ENCODE data around the gene COL24A1. TPM values are rescaled to one million over a fixed set of nuclear protein-coding genes. Genes with fewer than 3 reads are reported as not detected.
"Not testable (repeated sequence)": the region's sequence is repeated elsewhere in the genome, so short reads cannot be mapped to it uniquely, and the experiment has no call there.

COL24A1 gene
- total and polyA plus RNA-seq, 4 experiments from 2014 or later, result 0.09 to 0.14 TPM; not detected in 2

- POLR2A ChIA-PET (ENCODE audit: partially characterized antibody); H3K4me3 ChIP-seq (ENCODE audit: low read length in 2 of 2); H3K9me3 Mint-ChIP-seq; H3K4me1 Mint-ChIP-seq; intact Hi-C loops (cut with micrococcal nuclease); H3K27ac ChIP-seq (ENCODE audit: low read depth, low read length); DNase-seq; H3K4me1 ChIP-seq (ENCODE audit: insufficient read depth, low read length); H3K9me3 ChIP-seq (ENCODE audit: control insufficient read depth in 1 of 2, low read length in 2 of 2); H3K27ac Mint-ChIP-seq; CTCF ChIA-PET (ENCODE audit: partially characterized antibody); H3K36me3 ChIP-seq (ENCODE audit: insufficient read depth, low read length); H3K27me3 Mint-ChIP-seq; H3K4me3 Mint-ChIP-seq; H3K36me3 Mint-ChIP-seq; H3K27me3 ChIP-seq (ENCODE audit: insufficient read depth, low read length): not testable (repeated sequence)
Observed at GRCh38 chr1:86072474-86072873, 84.1 kb downstream of the COL24A1 start.

- H3K9me3 Mint-ChIP-seq; H3K27ac Mint-ChIP-seq; H3K36me3 Mint-ChIP-seq; H3K4me1 ChIP-seq (ENCODE audit: insufficient read depth, low read length); H3K27me3 ChIP-seq (ENCODE audit: insufficient read depth, low read length); POLR2A ChIA-PET (ENCODE audit: partially characterized antibody); CTCF ChIA-PET (ENCODE audit: partially characterized antibody); H3K27me3 Mint-ChIP-seq; H3K4me3 Mint-ChIP-seq; intact Hi-C loops (cut with micrococcal nuclease); H3K36me3 ChIP-seq (ENCODE audit: insufficient read depth, low read length); H3K4me1 Mint-ChIP-seq; DNase-seq; H3K4me3 ChIP-seq (ENCODE audit: low read length in 2 of 2); H3K27ac ChIP-seq (ENCODE audit: low read depth, low read length); H3K9me3 ChIP-seq (ENCODE audit: control insufficient read depth in 1 of 2, low read length in 2 of 2): not testable (repeated sequence)
Observed at GRCh38 chr1:86071870-86072269, 84.7 kb downstream of the COL24A1 start.

DNA sequence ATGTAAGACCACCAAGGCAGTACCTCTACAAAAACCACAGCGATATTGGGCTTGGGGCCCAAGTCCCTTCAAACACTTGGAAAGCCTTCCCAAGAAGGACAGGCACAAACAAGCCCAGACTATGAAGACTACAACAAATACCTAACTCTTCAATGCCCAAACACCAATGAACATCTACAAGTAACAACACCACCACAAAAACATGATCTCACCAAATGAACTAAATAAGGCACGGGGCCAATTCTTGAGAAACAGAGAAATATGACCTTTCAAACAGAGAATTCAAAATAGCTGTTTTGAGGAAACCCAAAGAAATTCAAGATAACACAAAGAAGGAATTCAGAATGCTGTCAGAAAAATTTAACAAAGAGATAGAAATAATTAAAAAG, 86.8 kb downstream of the COL24A1 start:
- Mint-ChIP-seq H3K4me1 (no peaks in the 10 kb centered on the region), H3K4me3 (no peak overlapping the region), H3K9me3 (peaks cover 0 to 5% (median 0%) of the 10 kb centered on the region in 8 donors), H3K36me3 (no peaks in the 10 kb centered on the region), H3K27ac (peak overlapping the region in 1 of 7 donors; percentile 4), H3K27me3 (no peaks in the 10 kb centered on the region)
- intact Hi-C loops (cut with micrococcal nuclease), result no loop called here
- POLR2A ChIA-PET (ENCODE audit: partially characterized antibody), result no interaction called here
- Histone ChIP-seq H3K27me3 (ENCODE audit: insufficient read depth, low read length) (no peaks in the 10 kb centered on the region), H3K4me3 (ENCODE audit: low read length in 2 of 2) (no peak overlapping the region), H3K36me3 (ENCODE audit: insufficient read depth, low read length) (no peaks in the 10 kb centered on the region), H3K4me1 (ENCODE audit: insufficient read depth, low read length) (no peaks in the 10 kb centered on the region), H3K27ac (ENCODE audit: low read depth, low read length) (no peak overlapping the region), H3K9me3 (ENCODE audit: control insufficient read depth in 1 of 2, low read length in 2 of 2) (no peaks in the 10 kb centered on the region)
- DNase-seq, result no peak
- CTCF ChIA-PET (ENCODE audit: partially characterized antibody), result no interaction called here

GRCh38 chr1:86068841-86069756, 87.5 kb downstream of the COL24A1 start:
- Histone ChIP-seq H3K4me3 (ENCODE audit: low read length in 2 of 2) (no peak overlapping the region), H3K36me3 (ENCODE audit: insufficient read depth, low read length) (no peaks in the 10 kb centered on the region), H3K9me3 (ENCODE audit: control insufficient read depth in 1 of 2, low read length in 2 of 2) (no peaks in the 10 kb centered on the region), H3K4me1 (ENCODE audit: insufficient read depth, low read length) (no peaks in the 10 kb centered on the region), H3K27ac (ENCODE audit: low read depth, low read length) (no peak overlapping the region), H3K27me3 (ENCODE audit: insufficient read depth, low read length) (no peaks in the 10 kb centered on the region)
- intact Hi-C loops (cut with micrococcal nuclease), result no loop called here
- Mint-ChIP-seq H3K9me3 (peaks cover 0 to 5% (median 0%) of the 10 kb centered on the region in 8 donors), H3K4me3 (no peak overlapping the region), H3K4me1 (no peaks in the 10 kb centered on the region), H3K27me3 (no peaks in the 10 kb centered on the region), H3K36me3 (no peaks in the 10 kb centered on the region), H3K27ac (no peak overlapping the region)
- POLR2A ChIA-PET (ENCODE audit: partially characterized antibody), result no interaction called here
- CTCF ChIA-PET (ENCODE audit: partially characterized antibody), result no interaction called here
- DNase-seq, result no peak

GRCh38 chr1:86068271-86068721, 88.3 kb downstream of the COL24A1 start:
- Mint-ChIP-seq H3K27me3 (no peaks in the 10 kb centered on the region), H3K27ac (no peak overlapping the region), H3K9me3 (peaks cover 0 to 5% (median 0%) of the 10 kb centered on the region in 8 donors), H3K36me3 (no peaks in the 10 kb centered on the region), H3K4me3 (no peak overlapping the region), H3K4me1 (no peaks in the 10 kb centered on the region)
- Histone ChIP-seq H3K27me3 (ENCODE audit: insufficient read depth, low read length) (no peaks in the 10 kb centered on the region), H3K36me3 (ENCODE audit: insufficient read depth, low read length) (no peaks in the 10 kb centered on the region), H3K9me3 (ENCODE audit: control insufficient read depth in 1 of 2, low read length in 2 of 2) (no peaks in the 10 kb centered on the region), H3K27ac (ENCODE audit: low read depth, low read length) (no peak overlapping the region), H3K4me3 (ENCODE audit: low read length in 2 of 2) (no peak overlapping the region), H3K4me1 (ENCODE audit: insufficient read depth, low read length) (no peaks in the 10 kb centered on the region)
- ChIA-PET POLR2A (ENCODE audit: partially characterized antibody) (no interaction called here), CTCF (ENCODE audit: partially characterized antibody) (no interaction called here)
- intact Hi-C loops (cut with micrococcal nuclease), result no loop called here
- no peak for DNase-seq

DNA sequence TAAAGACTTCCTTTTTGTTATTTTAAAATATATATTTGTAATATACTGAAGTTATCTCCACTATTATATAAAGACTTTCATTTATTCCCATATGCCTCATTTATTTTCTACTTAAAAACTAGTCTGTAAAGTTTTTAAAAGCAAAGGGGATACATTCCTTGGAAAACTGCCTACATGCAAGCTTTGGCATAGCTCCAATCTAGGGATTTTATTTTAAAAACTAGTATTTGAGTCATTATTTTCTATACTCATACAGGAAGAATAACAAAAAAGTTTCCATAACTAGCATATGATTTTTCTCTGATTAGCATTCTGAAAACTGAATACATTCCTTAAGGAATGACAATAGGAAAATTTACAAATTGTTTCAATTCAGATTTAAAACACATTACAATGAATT, 88.9 kb downstream of the COL24A1 start:
- Histone ChIP-seq H3K27me3 (ENCODE audit: insufficient read depth, low read length) (no peaks in the 10 kb centered on the region), H3K36me3 (ENCODE audit: insufficient read depth, low read length) (no peaks in the 10 kb centered on the region), H3K27ac (ENCODE audit: low read depth, low read length) (no peak overlapping the region), H3K4me3 (ENCODE audit: low read length in 2 of 2) (no peak overlapping the region), H3K9me3 (ENCODE audit: control insufficient read depth in 1 of 2, low read length in 2 of 2) (no peaks in the 10 kb centered on the region), H3K4me1 (ENCODE audit: insufficient read depth, low read length) (no peaks in the 10 kb centered on the region)
- ChIA-PET CTCF (ENCODE audit: partially characterized antibody) (no interaction called here), POLR2A (ENCODE audit: partially characterized antibody) (no interaction called here)
- intact Hi-C loops (cut with micrococcal nuclease), result no loop called here
- no peaks in the 10 kb centered on the region for H3K36me3 Mint-ChIP-seq
- DNase-seq, result no peak
- H3K27ac Mint-ChIP-seq, result no peak overlapping the region
- no peaks in the 10 kb centered on the region for H3K4me1 Mint-ChIP-seq
- H3K9me3 Mint-ChIP-seq, result peaks cover 0 to 5% (median 0%) of the 10 kb centered on the region in 8 donors
- H3K27me3 Mint-ChIP-seq, result no peaks in the 10 kb centered on the region
- H3K4me3 Mint-ChIP-seq, result no peak overlapping the region

- H3K4me3 ChIP-seq (ENCODE audit: low read length in 2 of 2), result no peak overlapping the region
- no peaks in the 10 kb centered on the region for H3K9me3 ChIP-seq (ENCODE audit: control insufficient read depth in 1 of 2, low read length in 2 of 2)
- intact Hi-C loops (cut with micrococcal nuclease), result no loop called here
- POLR2A ChIA-PET (ENCODE audit: partially characterized antibody), result no interaction called here
- no peak overlapping the region for H3K27ac Mint-ChIP-seq
- peaks cover 0 to 2% (median 0%) of the 10 kb centered on the region in 8 donors for H3K9me3 Mint-ChIP-seq
- H3K36me3 Mint-ChIP-seq, result no peaks in the 10 kb centered on the region
- no peaks in the 10 kb centered on the region for H3K27me3 ChIP-seq (ENCODE audit: insufficient read depth, low read length)
- no peaks in the 10 kb centered on the region for H3K27me3 Mint-ChIP-seq
- H3K4me1 Mint-ChIP-seq, result no peaks in the 10 kb centered on the region
- no peaks in the 10 kb centered on the region for H3K4me1 ChIP-seq (ENCODE audit: insufficient read depth, low read length)
- no peaks in the 10 kb centered on the region for H3K36me3 ChIP-seq (ENCODE audit: insufficient read depth, low read length)
- no peak overlapping the region for H3K4me3 Mint-ChIP-seq
- no peak for DNase-seq
- no peak overlapping the region for H3K27ac ChIP-seq (ENCODE audit: low read depth, low read length)
- CTCF ChIA-PET (ENCODE audit: partially characterized antibody), result no interaction called here
Observed at GRCh38 chr1:86064899-86065298, 91.7 kb downstream of the COL24A1 start.

Data from CD4-positive, alpha-beta memory T cell (primary cell).